Hepatocyte (in vitro differentiated cells): ENCODE measurements around the gene GPATCH2.

Source experiments
- CTCF ChIP-seq: fragments of 200-600 bp; sonication (generic); IDR thresholded peaks from 2 replicates; pipeline ENCODE4 v1.5.1; 2016; ENCODE audit warnings: antibody characterized with exemption, mild to moderate bottlenecking; ENCODE audit not compliant: poor library complexity
- EZH2 ChIP-seq: fragments of 200-600 bp; sonication (generic); IDR thresholded peaks from 2 replicates; pipeline ENCODE4 v1.6.1; 2016; ENCODE audit warnings: antibody characterized with exemption, mild to moderate bottlenecking, borderline replicate concordance

DNA sequence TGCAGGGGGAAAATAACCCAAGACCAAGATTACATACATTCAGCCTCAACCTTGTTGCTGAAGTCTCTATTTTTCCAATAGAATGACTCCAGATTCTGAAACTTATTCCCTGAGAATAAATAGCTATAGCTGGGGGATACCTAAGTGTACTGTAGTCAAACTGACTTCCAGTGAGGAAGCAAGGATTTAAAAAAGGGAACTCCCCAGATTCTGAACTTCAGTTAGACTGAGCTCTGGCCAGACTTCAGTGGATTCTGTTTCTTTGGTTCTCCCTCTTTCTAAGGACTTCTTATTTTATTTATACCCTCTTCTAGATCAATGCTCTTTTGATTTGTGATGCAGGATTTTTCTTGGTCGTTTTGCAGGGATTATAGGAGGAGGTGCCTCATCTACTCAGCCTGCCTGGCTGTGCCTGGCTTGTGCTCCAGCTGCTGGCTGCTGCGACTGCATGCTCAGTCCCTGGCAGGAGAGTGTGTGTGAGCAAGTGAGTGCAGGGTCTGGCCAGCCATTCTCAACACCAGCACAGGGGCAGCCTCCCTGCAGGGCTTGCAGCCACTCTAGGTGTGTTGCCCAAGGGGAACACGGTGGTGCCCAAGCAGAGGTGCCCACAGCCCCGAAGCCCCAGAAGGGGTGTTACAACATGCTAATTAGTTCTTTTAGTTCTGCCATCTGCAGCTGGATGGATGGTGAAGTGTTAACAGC, 43.3 kb upstream of the GPATCH2 start:
- TF ChIP-seq CTCF, result no peak
- no peak for TF ChIP-seq EZH2
